ENCODE results near the gene ARL6IP4.

The ARL6IP4 gene

DNA sequence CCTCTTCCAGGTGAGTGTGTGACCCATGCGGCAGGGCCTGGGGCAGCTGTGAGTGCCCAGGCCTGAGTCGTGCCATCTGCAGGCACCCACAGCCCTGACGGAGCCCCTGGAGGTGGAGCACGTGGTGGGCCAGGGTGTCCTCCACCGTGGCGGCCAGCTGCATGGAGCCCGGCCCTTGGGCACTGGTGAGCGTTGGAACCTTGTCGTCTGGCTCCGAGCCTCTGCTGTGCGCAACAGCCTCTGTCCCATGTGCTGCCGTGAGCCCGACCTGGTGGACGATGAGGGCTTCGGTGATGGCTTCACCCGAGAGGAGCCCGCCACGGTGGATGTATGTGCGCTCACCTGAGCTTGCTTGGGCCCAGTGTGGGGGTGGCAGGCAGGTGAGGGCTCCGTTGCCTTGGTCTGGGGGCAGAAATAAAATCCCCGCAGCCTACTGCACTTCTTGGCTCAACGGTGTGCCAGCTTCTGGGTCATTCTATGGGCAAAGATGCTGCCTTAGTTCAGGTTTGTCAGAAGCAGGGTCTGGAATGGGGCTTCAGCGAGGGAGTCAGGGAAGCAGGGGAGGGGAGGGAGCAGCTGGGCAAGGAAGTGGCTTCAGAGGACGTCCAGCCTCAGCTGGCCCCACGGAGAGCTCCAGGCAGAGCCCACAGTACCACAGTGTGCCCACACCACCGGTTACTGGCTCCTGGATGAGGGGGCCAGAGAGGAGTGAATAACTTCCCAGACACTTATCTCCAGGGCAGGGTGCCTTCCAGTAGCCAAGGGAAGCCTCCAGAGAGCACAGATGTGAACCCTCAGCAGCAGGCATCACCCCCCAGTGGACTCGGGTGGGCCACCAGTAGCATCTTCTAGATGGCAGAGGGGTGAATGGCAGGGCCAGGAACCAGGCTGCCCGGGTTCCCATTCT is 1.2 kb upstream of the ARL6IP4 start:
- no peak for DNase-seq

DNA sequence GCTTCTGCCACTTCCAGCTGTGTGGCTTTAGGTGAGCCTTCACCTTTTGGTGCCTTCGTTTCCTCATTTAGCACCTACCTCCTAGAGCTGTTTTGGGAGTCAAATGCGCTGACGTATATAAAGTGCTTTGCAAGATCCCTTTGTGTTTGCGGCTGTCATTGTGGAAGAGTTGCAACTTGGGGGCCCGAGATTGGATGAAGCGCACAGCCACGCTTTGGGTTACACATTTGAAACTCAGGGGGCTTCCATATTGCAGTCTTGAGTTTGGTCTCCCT is 636 bp upstream of the ARL6IP4 start:
- no peak for DNase-seq

DNA sequence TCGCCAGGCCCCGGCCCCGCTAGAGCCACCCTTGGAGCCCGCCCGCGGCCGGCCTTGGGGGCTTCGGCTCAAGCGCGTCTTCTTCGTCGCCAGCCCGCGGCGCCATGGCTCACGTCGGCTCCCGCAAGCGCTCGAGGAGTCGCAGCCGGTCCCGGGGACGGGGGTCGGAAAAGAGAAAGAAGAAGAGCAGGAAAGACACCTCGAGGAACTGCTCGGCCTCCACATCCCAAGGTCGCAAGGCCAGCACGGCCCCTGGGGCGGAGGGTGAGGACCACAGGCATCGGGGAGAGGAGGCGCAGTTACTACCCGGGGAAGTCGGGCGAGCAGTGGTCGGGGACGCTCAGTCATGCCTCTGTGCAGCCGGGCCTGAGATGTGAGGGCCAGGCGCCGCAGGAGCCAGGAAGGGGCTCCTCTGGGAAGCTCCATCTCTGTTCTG is 573 bp downstream of the ARL6IP4 start:
- DNase-seq = no peak

DNA sequence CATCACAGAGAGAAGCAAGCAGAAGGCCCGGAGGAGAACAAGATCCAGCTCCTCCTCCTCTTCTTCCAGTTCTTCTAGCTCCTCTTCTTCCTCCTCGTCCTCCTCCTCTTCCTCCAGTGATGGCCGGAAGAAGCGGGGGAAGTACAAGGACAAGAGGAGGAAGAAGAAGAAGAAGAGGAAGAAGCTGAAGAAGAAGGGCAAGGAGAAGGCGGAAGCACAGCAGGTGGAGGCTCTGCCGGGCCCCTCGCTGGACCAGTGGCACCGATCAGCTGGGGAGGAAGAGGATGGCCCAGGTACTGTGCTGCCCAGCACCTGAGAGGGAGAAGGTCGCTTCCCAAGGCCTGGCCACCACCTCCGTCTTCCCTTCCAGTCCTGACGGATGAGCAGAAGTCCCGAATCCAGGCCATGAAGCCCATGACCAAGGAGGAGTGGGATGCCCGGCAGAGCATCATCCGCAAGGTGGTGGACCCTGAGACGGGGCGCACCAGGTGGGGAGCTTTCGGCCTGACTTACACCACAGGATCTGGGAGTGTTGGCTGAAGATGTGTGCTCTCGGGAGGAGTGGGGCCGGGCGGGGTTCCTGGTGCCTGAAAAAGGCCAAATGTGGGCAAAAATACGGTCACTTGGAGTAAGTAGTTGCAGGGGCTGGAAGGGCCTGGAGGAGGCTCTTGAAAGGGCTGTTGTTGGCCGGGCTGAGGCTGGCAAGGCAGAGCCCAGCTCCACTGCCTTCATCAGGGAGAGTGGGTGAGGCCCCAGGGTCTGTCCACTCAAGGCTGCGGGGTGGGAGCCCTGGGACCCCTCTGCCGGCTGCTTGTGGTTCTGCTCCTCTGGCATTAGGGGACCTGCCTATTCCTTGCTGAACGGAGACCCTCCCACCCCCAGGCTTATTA is 1.4 kb downstream of the ARL6IP4 start:
- DNase-seq = no peak

- DNase-seq = no peak
These were observed 2.0 kb downstream of the ARL6IP4 start for GRCh38 chr12:122982477-122982815.

DNA sequence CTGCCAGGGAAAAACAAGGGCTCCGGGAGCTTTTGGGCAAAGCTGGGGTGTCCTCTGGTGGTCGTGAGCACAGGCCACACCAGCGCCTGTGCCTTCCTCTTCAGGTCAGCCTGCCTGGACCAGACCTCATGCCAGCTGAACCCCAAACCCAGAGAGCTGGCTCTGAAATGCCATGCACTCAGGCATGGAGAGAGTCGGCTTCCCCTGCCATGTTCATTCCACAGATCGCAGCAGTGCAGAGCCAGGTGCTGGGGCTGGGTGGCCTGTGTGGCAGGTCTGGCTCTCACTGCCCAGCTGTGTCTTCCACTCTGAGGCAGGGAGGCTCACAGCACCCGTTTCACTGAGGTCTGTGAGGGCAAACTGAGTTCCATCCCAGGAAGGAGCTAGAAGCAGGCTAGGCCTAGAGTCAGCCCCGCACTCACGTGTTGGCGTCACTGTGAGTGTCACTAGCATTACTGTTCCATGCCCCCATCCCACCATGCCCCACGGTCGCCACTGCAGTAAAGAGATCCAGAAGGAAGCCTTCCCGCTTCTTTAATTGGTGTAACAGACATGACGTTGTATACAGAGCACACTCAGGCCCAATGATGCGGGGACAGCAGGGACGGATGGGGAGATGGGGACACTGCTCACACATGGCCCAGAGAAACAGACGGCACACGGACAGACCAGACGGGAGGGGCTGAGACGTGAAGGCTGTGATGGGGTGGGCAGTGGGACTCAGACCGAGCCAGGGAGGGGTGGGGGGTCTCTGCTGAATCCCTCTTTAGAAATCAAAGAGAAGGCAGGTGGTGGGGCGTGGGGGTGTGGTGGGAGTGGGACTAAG is 2.7 kb downstream of the ARL6IP4 start:
- DNase-seq = no peak

GRCh38 chr12:122983789-122984515 is 3.5 kb downstream of the ARL6IP4 start:
- DNase-seq = no peak

GRCh38 chr12:122984612-122985337 is 4.3 kb downstream of the ARL6IP4 start:
- DNase-seq = no peak

DNA sequence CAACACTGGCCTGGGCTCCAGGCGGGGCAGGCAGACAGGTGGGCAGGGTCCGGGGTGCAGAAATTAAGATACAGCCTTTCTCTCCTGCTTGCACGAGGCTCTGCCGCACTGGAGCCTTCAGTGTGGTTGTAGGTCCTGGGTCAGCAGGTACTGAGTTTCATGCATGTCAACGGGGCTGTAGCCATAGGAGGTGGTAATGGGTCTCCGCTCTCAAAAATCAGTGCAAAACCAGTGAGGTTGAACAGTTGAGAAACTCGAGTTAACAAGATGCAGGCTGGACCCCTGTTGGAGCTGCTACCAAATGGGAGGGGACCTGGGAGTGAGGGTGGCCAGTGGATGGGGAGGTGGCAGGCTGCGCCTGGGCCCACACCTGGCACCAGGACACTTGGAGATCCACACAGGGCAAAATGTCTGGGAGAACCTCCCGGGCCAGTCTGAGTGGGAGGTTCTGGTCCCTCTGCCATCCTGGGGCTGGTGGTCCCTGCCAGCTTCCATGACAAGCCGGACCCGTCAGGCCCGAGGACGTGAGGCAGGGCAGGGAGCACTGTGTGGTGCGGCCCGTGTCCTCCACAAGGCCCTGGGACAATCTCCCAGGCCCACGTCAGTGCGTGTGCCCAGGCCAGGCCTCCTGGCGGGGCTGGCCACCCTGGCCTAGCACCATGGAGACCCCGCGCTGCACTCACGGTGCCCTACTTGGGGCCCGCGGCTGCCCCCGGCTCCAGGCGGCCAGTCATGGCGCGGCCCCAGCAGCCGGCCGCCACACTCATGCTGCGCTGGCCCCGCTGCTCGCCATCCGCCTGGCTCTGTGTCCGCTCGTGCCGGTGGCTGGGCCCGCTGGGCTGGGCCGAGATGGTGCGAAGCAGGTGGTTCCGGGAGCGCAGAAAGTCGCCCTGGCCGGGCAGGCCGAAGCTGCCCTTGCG is 5.1 kb downstream of the ARL6IP4 start:
- no peak for DNase-seq

DNA sequence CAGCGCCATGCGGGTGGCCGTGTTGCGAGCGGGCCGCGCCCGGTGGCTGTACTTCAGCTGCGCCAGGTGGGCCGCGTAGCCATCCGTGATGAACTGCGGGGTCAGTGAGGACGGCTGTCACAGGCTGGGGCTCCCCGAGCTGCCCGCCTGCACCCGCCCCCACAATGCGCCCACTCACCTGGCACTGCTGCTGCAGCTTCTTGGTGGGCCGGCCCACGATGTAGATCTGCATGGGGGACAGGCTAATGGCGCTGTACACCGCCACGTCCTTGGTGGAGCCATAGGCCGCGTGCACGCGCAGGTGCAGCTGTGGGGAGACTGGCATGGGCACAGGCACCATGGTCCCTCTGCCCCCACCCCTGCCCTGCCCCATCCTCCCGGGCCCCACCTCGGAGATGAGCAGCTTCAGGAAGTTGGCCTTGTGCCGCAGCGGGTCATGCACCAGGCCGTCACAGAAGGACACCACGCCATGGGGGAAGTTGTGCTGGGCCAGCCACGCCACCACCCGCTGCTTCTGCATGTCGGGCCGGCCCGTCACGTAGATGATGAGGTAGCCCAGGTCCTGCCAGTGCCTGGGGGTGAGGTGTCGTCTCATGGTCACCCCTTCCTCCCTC is 5.9 kb downstream of the ARL6IP4 start:
- DNase-seq = no peak

GRCh38 chr12:122987086-122987951 is 6.8 kb downstream of the ARL6IP4 start:
- no peak for DNase-seq

DNA sequence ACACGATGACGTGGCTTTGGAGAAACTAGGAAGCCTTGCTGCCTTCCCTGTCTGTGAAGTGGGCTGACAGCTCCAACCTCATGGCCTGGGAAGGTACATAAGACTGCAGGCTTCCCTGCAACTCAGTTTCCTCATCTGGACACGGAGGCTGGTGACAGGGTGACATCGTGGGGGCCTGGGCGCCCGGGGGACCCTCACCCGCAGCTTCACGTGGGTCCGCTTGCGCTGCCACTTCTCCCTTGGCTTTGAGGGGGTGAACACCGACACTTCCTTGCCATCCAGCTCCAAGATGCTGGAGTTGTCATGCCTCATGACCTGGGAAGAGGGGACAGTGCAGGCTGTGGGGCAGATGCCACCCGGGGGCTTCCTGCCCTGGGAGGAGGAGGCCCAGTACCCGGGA is 7.6 kb downstream of the ARL6IP4 start:
- no peak for DNase-seq

- no peak for DNase-seq
These were observed 8.2 kb downstream of the ARL6IP4 start for GRCh38 chr12:122988612-122989212.

- DNase-seq = no peak
These were observed 8.9 kb downstream of the ARL6IP4 start for GRCh38 chr12:122989225-122989839.

GRCh38 chr12:122989874-122990419 is 9.5 kb downstream of the ARL6IP4 start:
- DNase-seq = no peak

DNA sequence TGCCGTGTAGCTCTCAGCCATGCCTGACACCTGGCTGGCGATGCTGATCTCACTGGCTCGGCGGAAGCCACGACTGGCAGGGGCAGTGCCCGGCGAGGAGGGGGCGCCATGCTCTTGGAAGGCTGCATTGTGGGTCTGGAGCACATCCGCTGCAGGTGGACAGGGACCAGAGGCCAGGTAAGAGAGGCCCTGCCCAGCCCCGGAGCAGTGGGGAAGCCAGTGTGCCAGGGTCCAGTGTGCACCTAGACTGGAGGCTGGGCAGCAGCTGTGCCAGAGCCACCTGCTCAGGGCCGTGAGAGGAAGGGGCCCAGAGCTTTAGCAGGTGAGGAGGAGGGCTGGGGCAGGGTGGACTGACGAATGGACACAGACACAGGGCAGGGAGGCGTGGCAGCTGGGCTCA is 10.1 kb downstream of the ARL6IP4 start:
- DNase-seq = no peak

DNA sequence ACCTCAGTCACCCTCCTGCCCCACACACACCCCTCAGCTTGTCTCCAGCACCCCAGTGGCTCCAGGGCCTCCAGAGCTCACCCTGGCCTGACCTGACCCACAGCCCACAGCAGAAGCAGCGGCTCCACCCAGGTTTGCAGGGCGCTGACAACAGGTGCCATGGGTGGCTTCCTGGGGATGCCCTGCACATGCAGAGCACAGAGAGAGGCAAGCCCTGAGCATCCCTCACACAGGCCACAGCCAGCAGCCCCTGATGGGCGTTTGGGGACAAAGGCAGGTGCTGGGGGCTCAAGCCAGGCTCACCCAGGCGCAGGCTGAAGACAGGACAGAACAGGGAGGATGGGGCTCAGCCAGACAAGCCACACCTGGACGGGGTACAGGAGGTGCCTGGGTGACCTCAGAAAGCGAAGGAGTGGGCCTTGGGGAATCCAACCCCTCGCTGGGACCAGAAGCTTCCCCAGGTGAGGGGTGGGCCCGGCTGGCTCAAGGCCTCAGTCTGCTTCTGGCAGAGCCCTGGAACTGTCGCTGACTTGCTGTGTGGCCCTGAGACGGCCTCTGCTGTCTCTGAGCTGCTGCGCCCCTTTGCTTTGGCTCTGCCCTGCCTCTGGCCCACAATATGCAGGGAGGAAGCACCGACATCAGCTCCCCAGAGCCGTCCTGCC is 10.6 kb downstream of the ARL6IP4 start:
- DNase-seq = no peak

Measured in NCI-H187 (cell line).